Ishikawa (cell line): Measurements from ENCODE around the gene ANKFY1.

Experiments used
- CEBPB ChIP-seq: IDR thresholded peaks from 2 replicates; pipeline ENCODE4 v1.6.1; 2012
- EGR1 ChIP-seq: IDR thresholded peaks from 2 replicates; pipeline ENCODE4 v1.6.1; 2012
- EP300 ChIP-seq: IDR thresholded peaks from 2 replicates; pipeline ENCODE4 v1.6.1; 2012; ENCODE audit warnings: borderline replicate concordance
- NFIC ChIP-seq: IDR thresholded peaks from 2 replicates; pipeline ENCODE4 v1.6.1; 2012
- RAD21 ChIP-seq: IDR thresholded peaks from 2 replicates; pipeline ENCODE4 v1.6.1; 2012; ENCODE audit warnings: low read depth
- REST ChIP-seq: IDR thresholded peaks from 2 replicates; pipeline ENCODE4 v1.6.1; 2012; ENCODE audit warnings: low read depth, mild to moderate bottlenecking
- TAF1 ChIP-seq: IDR thresholded peaks from 2 replicates; pipeline ENCODE4 v1.6.1; 2012; ENCODE audit warnings: low read depth, mild to moderate bottlenecking
- USF1 ChIP-seq: IDR thresholded peaks from 2 replicates; pipeline ENCODE4 v1.6.1; 2012
- YY1 ChIP-seq: IDR thresholded peaks from 2 replicates; pipeline ENCODE4 v1.6.1; 2012; ENCODE audit warnings: low read depth
- TF ChIP-seq, protein P1 (sequence below): IDR thresholded peaks from 2 replicates; pipeline ENCODE4 v1.6.1; 2012

DNA sequence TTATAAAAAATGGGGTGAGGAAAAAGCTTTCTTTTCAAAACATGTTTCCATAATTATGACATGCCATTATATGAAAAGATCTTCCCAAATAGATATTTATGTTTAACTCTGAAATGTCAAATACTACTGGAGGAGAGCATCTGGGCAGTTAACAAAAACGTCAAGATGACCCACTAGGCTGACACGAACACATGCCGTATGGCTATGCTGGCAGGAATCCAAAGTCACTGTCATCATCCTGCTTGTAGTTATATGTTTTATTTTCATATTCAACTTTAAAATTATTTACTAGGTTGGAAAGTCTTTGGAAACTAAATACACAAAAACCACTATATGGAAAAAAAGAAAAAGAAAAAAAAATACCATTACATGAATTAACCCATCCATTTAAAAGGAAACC is 27.3 kb downstream of the ANKFY1 start:
- TF ChIP-seq, protein P1, sequence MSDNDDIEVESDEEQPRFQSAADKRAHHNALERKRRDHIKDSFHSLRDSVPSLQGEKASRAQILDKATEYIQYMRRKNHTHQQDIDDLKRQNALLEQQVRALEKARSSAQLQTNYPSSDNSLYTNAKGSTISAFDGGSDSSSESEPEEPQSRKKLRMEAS, result no peak
- TF ChIP-seq YY1 (no peak), CEBPB (no peak), EP300 (no peak), RAD21 (no peak), NFIC (no peak), USF1 (no peak), EGR1 (no peak), TAF1 (no peak), REST (no peak)
